ENCODE results near the gene VWC2L.

GRCh38 chr2:214382229-214382628, 28.6 kb upstream of the VWC2L start:
- TF ChIP-seq, protein P1, sequence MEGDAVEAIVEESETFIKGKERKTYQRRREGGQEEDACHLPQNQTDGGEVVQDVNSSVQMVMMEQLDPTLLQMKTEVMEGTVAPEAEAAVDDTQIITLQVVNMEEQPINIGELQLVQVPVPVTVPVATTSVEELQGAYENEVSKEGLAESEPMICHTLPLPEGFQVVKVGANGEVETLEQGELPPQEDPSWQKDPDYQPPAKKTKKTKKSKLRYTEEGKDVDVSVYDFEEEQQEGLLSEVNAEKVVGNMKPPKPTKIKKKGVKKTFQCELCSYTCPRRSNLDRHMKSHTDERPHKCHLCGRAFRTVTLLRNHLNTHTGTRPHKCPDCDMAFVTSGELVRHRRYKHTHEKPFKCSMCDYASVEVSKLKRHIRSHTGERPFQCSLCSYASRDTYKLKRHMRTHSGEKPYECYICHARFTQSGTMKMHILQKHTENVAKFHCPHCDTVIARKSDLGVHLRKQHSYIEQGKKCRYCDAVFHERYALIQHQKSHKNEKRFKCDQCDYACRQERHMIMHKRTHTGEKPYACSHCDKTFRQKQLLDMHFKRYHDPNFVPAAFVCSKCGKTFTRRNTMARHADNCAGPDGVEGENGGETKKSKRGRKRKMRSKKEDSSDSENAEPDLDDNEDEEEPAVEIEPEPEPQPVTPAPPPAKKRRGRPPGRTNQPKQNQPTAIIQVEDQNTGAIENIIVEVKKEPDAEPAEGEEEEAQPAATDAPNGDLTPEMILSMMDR (IDR thresholded peaks at IDR 0.05): no peak
- no peak for TF ChIP-seq POLR2A (IDR thresholded peaks at IDR 0.05)

All from esophagus squamous epithelium (tissue), 4 donors.